GM18520 (cell line): Measurements from ENCODE around the gene NPAS3.

ENCODE experiments used
- ATAC-seq: cut with Tn5 transposase; IDR thresholded peaks from one replicate; pipeline ENCODE4 v1.9.1; 2021; ENCODE audit not compliant: unreplicated experiment

NPAS3 gene

DNA sequence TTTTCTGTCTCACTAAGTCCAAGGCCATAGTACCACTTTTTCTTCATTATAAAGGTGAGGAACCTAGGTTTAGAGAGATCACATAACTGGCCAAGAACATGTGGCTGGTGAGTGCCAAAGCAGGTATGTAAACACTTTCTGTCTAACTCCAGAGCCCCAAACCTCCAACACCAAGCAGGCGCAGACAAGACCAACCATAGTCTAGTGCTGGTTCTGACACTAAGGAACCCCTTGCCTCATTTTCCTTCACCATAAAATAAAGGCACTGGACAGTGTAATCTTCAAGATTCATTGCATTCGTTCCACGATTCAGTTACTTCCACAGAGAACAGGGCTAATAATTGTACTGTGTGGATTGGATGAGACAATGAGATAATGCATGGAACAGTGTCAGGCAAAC is 71.0 kb downstream of the NPAS3 start:
- ATAC-seq: no peak

DNA sequence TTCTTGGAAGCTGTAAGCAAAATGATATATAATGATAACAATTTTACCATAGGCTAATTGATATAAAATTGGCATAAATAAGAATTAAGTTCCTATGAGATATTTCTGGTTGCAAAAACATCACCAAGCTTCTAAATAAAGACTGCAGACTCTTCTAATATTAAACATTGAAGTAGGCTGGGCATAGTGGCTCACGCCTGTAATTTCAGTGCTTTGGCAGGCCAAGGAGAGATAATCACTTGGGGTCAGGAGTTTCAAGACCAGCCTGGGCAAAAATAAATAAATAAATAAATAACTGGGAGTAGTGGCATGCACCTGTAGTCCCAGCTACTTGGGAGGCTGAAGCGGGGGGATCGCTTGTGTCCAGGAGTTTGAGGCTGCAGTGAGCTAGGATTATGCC is 71.8 kb downstream of the NPAS3 start:
- no peak for ATAC-seq

DNA sequence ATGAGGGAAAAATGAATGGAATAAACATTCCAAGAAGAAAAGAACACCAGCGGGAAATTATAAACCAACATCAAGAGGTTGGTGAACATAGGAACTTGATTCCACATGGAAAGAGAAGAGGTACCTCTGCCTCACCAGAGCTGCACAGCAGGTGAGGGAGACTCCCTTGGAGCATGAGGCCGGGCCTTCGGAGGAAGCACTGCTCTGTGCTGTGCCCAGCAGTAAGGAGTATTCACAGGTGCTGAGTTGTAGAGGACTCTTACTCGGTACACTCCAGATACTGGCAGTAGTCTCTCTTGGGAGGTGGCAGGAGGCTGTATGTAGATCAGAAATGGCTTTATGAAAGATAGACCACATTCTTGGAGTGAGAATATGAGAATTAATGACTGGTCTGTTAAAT is 76.0 kb downstream of the NPAS3 start:
- ATAC-seq: no peak

DNA sequence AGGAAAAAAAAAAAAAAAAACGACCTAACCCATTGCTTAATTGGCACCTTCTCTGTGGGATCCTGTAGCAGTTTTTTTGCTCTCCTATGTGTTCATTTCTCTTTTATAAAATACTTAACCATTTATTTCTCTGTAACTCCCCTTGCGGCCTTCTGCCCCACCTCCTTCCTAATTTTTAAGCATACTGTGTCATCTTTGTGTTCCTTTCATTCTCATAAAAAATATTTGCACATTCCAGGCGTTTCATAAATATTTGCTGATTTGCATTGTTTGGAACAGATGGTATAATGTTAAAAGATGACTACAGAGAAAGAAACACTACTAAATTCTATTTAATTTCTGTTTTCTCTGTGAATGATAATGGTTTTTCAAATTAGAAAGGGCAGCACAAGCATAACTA is 77.9 kb downstream of the NPAS3 start:
- no peak for ATAC-seq

DNA sequence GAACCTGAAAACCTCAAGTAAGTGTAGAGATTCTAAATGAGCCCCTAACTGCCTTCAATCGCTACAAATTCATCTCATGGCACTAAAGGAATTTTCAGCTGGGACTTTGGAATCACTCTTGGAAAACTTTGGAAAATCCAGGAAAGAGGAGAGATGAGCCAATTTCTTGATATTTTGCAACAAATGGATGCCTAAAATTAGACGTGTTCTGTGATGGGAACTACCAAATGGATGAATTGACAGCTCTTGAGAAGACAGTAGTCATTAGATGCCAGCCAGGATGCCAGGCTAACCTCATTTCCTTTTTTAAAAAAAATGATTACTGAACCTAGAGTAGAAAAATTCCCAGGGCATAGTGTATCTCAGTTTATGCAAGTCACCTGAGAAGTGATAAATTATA is 78.3 kb downstream of the NPAS3 start:
- ATAC-seq: no peak

DNA sequence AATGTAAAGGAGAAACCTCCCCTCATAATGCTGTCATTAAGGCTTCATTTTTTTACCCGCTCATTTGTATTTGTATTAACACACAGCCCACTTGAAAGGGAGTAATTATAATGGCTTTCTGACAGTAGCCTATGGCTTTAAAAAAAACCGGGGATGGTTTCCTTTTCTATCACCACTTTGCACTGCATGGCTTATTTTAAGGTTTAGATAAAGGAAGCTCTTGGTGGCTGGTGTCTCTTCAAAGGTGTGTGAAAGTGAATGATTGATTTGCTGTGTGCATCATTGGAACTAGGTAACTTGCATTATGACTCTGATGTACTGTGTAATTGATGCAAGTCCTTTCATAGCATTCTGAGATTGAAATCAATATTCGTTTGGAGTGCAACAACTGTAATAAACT is 80.7 kb downstream of the NPAS3 start:
- no peak for ATAC-seq

DNA sequence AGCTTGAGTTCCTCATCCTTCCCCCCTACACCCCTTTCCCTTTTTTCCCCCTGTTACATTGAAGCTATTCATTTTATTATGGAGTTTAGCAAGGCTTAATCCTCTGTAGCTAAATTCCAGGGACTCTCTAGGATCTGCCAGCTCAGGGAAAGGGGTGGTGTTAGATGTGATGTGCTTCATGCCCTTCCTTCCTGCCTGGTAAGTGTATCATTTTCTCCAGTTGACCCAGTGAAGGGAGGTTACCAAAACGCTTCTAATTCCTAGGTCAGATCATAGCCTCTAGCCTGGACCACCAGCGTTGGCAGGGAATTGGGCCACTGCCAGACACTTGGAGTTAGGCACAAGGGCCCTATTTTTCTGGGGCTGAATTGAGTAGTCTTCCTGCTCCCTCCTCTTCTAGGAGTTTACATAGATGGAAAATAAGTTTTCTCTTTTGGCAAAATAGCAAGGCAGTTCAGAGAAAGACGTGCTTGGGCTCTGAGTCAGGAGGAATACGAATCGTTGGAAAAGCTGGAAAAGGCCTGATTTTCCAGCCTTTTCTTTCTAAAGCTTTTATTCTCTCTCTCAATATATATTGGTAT is 88.3 kb downstream of the NPAS3 start:
- ATAC-seq: no peak

DNA sequence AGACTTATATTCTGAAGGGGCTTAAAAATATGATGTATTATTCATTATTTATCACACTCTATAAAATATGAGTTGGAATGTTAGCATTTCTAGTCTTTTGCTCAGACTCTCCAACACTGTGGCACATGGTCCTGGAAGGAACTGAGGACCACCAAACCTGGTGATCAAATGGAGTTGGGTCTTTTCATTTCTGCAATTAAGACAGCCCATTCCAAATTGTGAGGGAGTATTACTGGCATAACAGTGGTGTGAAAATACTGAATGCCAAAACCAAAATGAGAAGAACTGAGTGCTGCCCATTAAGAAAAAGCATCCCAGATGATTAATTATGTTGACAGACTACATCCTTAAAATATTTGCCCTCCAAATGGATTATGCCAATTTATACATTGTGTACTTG is 90.8 kb downstream of the NPAS3 start:
- no peak for ATAC-seq

DNA sequence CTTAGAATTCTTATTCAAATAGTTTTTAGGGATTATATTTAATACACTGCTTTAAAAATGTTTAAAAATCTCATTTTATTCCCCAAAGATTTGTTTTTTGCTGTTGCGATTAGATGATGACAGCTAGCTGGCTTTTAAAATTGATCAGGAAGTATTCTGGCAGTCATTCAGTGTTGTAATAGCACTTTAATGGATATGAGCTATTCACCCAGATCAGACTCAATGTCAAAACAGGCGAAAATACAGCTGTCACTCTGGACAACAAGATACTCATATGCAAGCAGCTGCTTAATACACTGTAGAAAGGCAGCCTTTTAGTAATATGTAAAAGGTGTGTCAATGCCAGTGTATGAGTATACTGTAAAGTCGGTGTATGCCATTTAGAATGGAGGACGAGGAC is 91.7 kb downstream of the NPAS3 start:
- ATAC-seq: no peak

DNA sequence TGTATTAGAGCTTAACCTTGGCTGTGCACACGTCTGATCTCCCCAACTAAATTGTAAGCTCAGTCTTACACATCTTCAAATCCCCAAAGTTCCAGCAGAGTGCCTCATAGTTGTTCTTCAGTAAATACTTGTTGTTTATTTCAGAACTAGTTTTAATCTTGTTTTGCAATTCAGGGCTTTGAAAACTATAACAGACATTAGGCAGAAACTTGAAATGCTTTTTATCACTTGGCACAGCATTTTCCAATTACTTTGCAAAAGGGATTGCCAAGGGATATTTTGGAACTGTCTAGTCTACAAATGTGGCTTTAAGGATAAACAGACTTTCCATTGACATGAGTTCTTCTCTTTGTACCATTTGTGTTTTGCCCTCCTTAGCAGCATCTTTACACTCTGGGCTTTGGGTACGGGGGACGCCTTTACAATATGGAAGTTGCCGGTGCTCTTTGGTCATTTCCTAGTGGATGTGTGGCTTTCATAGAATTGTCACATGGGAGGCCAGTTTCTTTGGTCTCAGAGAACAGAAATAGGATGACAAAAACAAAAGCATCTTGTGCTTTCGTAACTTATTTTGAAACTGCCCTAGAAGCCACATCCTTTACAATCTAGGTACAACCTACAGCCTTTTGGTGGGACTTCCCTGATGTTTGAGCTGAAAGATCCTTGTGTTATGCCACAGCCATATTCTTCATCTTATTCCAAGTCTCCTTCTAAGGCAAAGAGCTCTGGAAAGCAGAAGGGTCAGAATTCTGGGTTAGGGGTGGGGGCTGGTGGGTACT is 96.9 kb downstream of the NPAS3 start:
- ATAC-seq: no peak

DNA sequence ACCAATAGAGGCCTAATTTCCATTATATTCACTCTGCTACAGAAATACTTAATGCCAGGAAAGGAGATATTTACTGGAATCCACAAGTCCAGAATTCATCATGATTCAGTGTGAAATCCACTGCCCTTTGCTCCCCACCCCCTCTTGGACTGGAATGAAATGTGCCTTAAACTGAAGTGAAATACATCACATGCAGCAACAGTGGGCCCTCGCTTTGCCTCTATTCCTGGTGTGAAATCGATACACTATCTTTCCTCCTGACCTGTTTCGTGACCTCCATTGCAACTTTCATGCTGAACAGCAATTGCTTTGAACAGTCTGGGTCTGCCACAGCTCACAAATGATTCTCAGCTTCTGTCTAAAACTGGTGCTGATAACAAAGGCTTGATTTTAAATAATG is 100.6 kb downstream of the NPAS3 start:
- no peak for ATAC-seq

DNA sequence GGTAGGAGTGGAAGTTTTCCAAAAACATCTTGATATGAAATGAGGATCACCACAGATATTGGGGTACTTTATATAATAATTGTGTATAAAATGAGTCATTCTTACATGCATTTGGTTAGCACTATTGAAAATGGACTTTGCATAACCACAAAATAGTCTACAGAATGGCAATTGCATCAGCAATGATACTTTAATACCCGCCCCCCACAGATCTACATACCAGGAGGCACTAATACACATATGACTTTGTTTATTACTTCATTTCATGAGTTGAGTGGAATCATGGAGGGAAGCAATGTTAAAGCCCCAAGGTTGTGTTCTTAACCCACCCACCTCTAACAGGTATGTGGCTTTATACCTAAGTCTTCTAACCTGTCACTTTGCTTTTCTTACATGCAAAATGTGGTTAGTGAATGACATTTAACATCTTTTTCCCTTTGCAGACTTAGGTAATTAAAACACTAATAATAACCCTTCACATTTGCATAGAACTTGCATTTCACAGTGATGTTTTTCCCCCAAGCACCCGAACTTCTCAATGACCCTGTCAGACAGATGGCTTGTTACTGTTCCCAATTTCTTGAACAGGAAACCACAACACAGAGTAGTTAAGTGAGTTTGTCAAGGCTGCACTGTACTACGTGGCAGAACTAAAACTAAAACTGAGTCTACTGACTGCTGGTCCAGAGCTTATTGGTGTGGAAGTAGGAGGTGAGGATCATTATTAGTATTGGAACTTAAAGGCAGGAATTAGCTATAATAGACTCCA is 101.9 kb downstream of the NPAS3 start:
- no peak for ATAC-seq

DNA sequence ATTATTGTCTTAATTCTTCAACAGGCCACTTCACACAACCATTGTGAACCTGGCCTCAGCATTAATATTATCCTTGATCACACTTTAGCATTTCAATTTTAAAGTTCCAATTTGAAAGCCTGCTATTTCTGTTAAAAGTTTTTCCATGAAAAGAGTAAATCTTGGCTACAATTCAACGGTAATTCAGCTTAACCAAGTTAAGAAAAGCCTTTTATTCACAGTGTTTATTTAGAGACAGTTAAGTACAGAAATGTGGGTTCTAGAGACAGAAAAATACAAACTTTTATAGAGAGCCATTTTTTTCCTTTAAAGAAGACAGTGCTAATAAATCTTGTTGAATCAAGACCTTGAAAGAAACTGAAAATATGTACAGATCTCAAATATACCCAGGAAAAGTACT is 103.9 kb downstream of the NPAS3 start:
- ATAC-seq: no peak

DNA sequence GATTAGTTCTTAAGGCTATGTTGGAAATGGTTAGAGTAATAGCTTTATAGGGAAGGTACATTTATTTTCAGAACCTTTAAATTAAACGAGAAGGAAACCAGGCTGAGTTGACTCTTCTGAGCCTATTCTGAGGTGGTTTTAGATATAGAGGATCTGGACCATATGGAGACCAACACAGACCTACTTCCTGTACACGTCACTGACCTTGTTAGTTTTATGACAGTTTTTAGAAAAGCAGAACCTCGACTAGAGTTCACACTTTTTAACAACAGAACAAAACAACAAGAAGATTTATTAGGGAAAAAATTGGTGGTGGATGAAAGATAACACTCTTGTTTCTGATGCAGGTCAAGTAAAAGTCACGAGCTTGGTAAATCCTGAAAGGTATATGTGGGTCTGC is 107.1 kb downstream of the NPAS3 start:
- ATAC-seq: no peak

DNA sequence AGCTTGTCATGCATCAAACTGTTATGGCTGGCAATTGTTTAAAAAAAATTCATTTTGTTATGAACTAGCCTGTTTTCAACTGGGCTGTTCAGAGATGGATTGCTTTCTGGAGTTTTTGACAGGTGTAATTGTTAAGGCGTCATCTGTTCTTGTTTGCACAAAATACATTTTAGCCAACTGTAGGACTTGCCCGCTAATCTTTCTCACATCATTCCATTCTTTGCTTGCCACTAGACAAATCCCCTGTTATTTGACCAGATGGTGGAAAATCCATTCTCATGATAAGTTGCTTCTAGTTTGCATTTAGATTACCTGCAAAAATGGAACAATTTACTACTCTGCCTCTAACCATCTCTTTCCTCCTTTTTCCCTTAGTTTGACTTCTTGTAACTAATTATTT is 114.3 kb downstream of the NPAS3 start:
- ATAC-seq: no peak

DNA sequence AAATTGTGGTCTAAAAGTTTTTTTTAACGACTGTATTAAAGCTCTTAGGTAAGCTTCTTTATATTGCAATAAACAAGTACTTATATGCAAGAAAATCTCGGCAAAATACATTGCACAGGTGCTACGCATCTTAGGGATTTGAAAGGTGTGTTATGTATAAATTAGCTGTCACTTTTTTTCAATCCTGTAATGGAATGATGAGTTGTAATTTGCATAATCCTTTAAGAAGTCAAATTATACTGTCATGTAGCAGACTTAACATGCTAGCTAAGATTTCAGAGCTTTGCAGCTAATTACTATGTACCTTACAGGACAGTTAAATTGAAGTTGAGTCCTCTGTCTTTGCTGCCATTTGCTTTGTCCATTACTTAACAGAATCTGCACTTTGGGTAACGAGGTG is 117.5 kb downstream of the NPAS3 start:
- no peak for ATAC-seq

DNA sequence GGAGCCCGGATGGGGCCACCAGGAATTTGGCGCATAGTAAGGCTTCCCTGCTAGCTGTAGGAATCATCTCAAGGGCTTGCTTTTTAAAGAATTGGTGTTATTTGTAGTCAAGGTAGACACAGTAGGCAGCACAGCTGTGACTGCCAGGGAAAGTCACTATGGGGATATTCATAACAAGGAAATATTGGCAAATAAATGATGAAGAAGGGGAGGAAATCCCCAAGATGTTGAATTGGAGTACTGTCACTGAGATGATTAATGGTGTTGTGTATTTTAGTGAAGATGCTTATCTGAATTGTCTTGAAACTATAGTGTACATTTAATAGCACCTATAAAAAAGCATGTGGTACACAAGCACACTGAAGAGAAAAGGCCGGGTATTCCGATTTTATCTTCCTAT is 118.9 kb downstream of the NPAS3 start:
- ATAC-seq: no peak

DNA sequence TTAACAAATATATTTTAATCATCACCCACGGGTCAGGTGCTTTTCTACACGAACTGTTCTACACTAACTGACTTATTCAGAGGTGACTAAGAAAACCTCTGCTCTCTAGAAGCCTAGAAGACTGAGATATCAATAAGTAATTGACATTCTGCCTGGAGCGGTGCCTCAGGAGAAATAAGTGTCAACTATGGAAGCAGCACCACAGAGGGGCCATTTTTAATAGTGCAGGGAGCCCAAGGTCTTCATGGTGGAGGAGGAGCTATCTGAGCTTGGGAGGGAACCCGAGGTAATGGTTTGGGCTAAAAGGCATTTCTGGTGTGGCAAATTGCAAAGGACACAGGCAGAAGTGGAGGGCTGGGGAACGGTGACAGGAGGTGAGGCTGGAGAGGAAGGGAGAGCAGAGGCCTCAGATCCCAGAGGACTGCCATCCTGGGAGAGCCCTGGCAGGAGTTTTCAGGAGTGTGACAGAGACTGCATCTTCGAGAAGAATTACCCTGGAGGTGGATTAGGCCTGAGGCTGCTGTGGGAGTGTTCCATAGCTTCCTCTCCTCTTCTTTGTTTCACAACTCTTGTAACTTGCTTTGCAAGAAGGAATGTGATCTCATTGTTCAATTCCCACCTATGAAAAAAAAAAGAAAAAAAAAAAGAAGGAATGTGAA is 123.1 kb downstream of the NPAS3 start:
- ATAC-seq: no peak

DNA sequence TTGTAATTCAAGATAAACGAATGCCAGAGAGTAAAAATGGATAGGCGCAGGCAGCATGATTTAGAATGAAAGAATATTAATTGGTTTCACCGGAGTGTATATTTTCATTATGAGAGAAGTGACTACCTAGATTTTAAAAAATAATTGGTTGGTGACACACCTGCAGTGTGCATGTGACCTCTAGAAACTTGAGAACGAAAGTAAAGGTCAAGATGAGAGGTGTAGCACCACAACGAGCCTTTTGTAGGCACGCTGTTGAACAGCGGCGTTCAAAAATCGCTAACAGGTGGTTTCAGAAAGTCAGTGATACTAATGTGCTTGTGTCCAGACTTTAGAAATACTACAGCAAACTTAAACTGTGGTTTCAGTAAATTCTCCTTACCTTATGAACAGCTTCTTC is 123.8 kb downstream of the NPAS3 start:
- ATAC-seq: no peak

DNA sequence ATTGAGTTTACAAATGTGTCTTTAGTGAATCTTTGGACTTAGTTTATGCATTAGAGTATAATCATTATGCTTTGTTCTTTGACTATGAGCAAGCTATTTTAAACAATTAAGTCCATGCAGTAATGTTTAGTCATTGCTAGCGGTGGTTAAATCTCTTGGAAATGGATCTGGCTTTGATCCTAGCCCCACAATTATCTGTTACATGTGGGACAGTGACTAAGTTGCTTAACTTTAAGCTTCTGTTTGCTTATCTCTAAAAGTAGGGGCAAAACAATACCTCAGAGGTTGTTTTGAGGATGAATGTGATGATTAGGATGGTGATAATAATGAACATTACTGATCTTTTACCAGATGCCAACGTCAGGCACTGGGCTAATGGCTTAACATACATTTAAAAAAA is 124.2 kb downstream of the NPAS3 start:
- no peak for ATAC-seq

DNA sequence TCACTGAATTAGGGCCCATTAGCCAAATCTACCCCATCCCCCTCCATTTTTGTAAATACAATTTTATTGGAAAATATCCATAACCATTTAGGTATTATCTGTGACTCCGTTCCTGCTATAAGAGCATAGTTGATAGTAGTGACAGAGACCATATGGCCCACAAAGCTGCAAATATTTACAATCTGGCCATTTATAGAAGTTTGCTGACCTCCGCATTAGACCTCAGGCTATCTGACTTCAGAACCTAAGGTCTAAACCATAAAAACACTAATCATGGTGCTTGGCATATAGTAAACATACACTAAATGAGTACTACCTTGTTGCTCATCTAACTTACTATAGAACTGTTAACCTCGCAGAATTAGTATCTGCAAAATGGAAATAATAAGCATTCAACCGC is 124.8 kb downstream of the NPAS3 start:
- no peak for ATAC-seq

DNA sequence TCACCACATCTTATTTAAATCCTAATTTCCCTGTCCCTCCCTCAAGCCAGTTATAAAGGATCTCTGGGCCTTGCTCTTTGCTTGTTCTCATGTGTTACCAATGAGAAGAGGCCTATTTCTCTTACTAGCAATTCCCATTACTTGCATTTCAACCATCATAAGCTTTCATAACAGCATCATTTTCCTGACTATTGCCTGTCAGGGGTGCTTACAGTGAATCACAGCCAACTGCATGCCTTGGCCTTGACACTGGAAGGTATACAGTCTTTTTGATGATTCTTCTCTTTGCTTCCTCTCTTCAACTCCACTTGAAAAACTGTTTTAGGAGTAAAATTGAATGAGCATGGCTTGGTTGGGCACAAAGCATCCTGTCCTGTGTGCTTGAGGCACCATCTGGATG is 127.0 kb downstream of the NPAS3 start:
- no peak for ATAC-seq
